K562 (cell line): ENCODE data around the gene AKR1A1. TPM values are rescaled to one million over a fixed set of nuclear protein-coding genes. Genes with fewer than 3 reads are reported as not detected.

Source experiments
- ATAC-seq: fragments of 200-7000 bp; cut with Tn5 transposase; 3 replicates; pipeline ENCODE4 v1.9.1; 2020; ENCODE audit warnings: moderate library complexity
- BruUV-seq: library from RNA; stranded (reverse); fragments of 400-500 nt; replicated peaks from 2 replicates; lab custom pipeline; 2021; lab: Mats Ljungman, UMichigan
- CTCF ChIA-PET: fragments of 300-600 bp; formaldehyde crosslinking; extraction: SDS; loops from one replicate; lab custom pipeline; 2021; ENCODE audit warnings: low intra/inter-chr PET ratio; lab: Yijun Ruan, JAX
- POLR2A ChIA-PET: fragments of 300-600, 350-650 bp; sonication (Branson Sonifier 250); formaldehyde crosslinking; extraction: SDS; loops from one replicate; lab custom pipeline; 2021; ENCODE audit warnings: antibody characterized with exemption, inconsistent platforms; lab: Yijun Ruan, JAX
- DNase-seq, 4 experiments: peaks; one replicate each; pipeline versions ENCODE4 v3.0.0 to v3.0.0-alpha.2; 2011 to 2018; ENCODE audit warnings: low spot score in 3 of 4, mixed read lengths in 3 of 4; ENCODE audit errors: extremely low read depth in 1 of 4
- FAIRE-seq: peaks from 2 replicates; lab custom pipeline; 2011; peaks lifted over from hg19 to GRCh38; lab: Jason Lieb, UNC
- H2AFZ ChIP-seq: 2 replicates; pipeline ENCODE4 v1.6.0; 2011; ENCODE audit warnings: low read depth, low read length, control low read depth, inconsistent platforms
- H3K27ac ChIP-seq: fragments of 200-600 bp; 3 replicates; pipeline ENCODE4 v1.8.0; 2011; ENCODE audit warnings: low read depth, mild to moderate bottlenecking, control low read depth, inconsistent platforms, low read length, moderate library complexity, mixed read lengths; ENCODE audit errors: extremely low read depth
- H3K27me3 ChIP-seq, 2 experiments: fragments of 300-600 bp in 1 of 2; 2 replicates in 1 of 2; 3 replicates in 1 of 2; pipeline versions ENCODE4 v1.6.0 to v1.8.0; 2011; ENCODE audit warnings: inconsistent platforms in 2 of 2, low read length in 2 of 2, mild to moderate bottlenecking in 1 of 2, mixed read lengths in 1 of 2, moderate library complexity in 1 of 2; ENCODE audit not compliant: control insufficient read depth in 2 of 2, insufficient read depth in 2 of 2
- H3K36me3 ChIP-seq: fragments of 300-600 bp; 3 replicates; pipeline ENCODE4 v1.8.0; 2011; ENCODE audit warnings: mild to moderate bottlenecking, low read length, inconsistent platforms; ENCODE audit not compliant: control insufficient read depth, insufficient read depth
- H3K4me1 ChIP-seq, 2 experiments: fragments of 200-600 bp in 1 of 2; replicated peaks in 1 of 2; 2 replicates in 1 of 2; 3 replicates in 1 of 2; pipeline versions ENCODE4 v1.5.1 to v1.8.0; 2011; ENCODE audit warnings: inconsistent platforms in 2 of 2, low read length in 2 of 2, mild to moderate bottlenecking in 1 of 2, mixed read lengths in 1 of 2, moderate library complexity in 1 of 2; ENCODE audit not compliant: control insufficient read depth in 2 of 2, insufficient read depth in 2 of 2
- H3K4me2 ChIP-seq: 2 replicates; pipeline ENCODE4 v1.6.1; 2011; ENCODE audit warnings: low read length, control low read depth, inconsistent platforms, mixed read lengths; ENCODE audit not compliant: insufficient read depth
- H3K4me3 ChIP-seq: fragments of 200-600 bp; sonication (generic), shearing (Covaris generic); 2 replicates; pipeline ENCODE4 v1.5.1; 2016; ENCODE audit warnings: control low read depth, inconsistent platforms
- H3K79me2 ChIP-seq: fragments of 200-600 bp; 3 replicates; pipeline ENCODE4 v1.8.0; 2011; ENCODE audit warnings: low read length, inconsistent platforms; ENCODE audit not compliant: control insufficient read depth, insufficient read depth
- H3K9ac ChIP-seq, 2 experiments: 2 replicates each; pipeline versions ENCODE4 v1.6.0 to v1.6.1; 2011; ENCODE audit warnings: low read depth in 2 of 2, low read length in 2 of 2, control low read depth in 1 of 2, inconsistent platforms in 1 of 2, mild to moderate bottlenecking in 1 of 2, mixed read lengths in 1 of 2; ENCODE audit not compliant: insufficient read depth in 1 of 2
- H3K9me1 ChIP-seq: one replicate; pipeline ENCODE4 v1.6.0; 2011; ENCODE audit warnings: inconsistent platforms, mild to moderate bottlenecking, low read length, moderate library complexity; ENCODE audit not compliant: control insufficient read depth, insufficient read depth
- H3K9me3 ChIP-seq: replicated peaks from 2 replicates; pipeline ENCODE4 v1.5.1; 2011; ENCODE audit warnings: low read depth, low read length, inconsistent platforms; ENCODE audit not compliant: control insufficient read depth, insufficient read depth
- H4K20me1 ChIP-seq: replicated peaks from 2 replicates; pipeline ENCODE4 v1.6.1; 2011; ENCODE audit warnings: low read length, inconsistent platforms, mixed read lengths; ENCODE audit not compliant: control insufficient read depth, insufficient read depth
- CHD4 ChIP-seq: fragments of 200-600 bp; sonication (generic); IDR thresholded peaks from 3 replicates; pipeline ENCODE4 v1.6.1; 2012; ENCODE audit warnings: low read depth, mild to moderate bottlenecking, mixed read lengths, low read length, inconsistent platforms; ENCODE audit not compliant: insufficient read depth, insufficient replicate concordance, poor library complexity, severe bottlenecking
- ETV6 ChIP-seq, 3 experiments: fragments of 150-350 bp in 1 of 3; sonication (generic) in 1 of 3; formaldehyde crosslinking in 1 of 3; IDR thresholded peaks; 2 replicates each; pipeline versions ENCODE4 v1.6.1 to v1.8.0; 2014 to 2022; ENCODE audit warnings: borderline replicate concordance in 2 of 3, low read depth in 2 of 3, antibody characterized with exemption in 1 of 3, low read length in 1 of 3, mild to moderate bottlenecking in 1 of 3, missing genetic modification reagents in 1 of 3
- HMG20A ChIP-seq: fragments of 450-650 bp; formaldehyde crosslinking; conservative IDR thresholded peaks from 2 replicates; pipeline ENCODE4 v1.4.0; 2020; ENCODE audit warnings: mild to moderate bottlenecking, mixed read lengths
- HNRNPL ChIP-seq: fragments of 200-400 bp; formaldehyde crosslinking; IDR thresholded peaks from 2 replicates; pipeline ENCODE4 v1.6.1; 2017; ENCODE audit warnings: low read depth, mild to moderate bottlenecking, low read length
- KAT7 ChIP-seq: sonication (generic); formaldehyde crosslinking; IDR thresholded peaks from 2 replicates; pipeline ENCODE4 v1.8.0; 2022; ENCODE audit warnings: missing genetic modification reagents, mild to moderate bottlenecking, borderline replicate concordance
- MYNN ChIP-seq, 2 experiments: sonication (generic); formaldehyde crosslinking in 1 of 2; IDR thresholded peaks; 2 replicates each; pipeline versions ENCODE4 v1.5.0 to v1.6.1; 2016 to 2020; ENCODE audit warnings: antibody characterized with exemption in 1 of 2, missing genetic modification reagents in 1 of 2
- PHB2 ChIP-seq: fragments of 450-650 bp; IDR thresholded peaks from 2 replicates; pipeline ENCODE4 v1.6.1; 2017; ENCODE audit warnings: low read depth
- POLR3A ChIP-seq: IDR thresholded peaks from 2 replicates; pipeline ENCODE4 v1.6.1; 2011; ENCODE audit warnings: borderline replicate concordance, mild to moderate bottlenecking, moderate library complexity; ENCODE audit not compliant: insufficient read length, insufficient read depth; ENCODE audit errors: extremely low read depth
- PRPF4 ChIP-seq: fragments of 200-400 bp; formaldehyde crosslinking; IDR thresholded peaks from one replicate; pipeline ENCODE4 v1.6.1; 2017; ENCODE audit warnings: low read length, low read depth, mild to moderate bottlenecking; ENCODE audit not compliant: insufficient read depth, poor library complexity, severe bottlenecking
- SLC30A9 ChIP-seq: fragments of 250-450 bp; sonication (Bioruptor Pico); IDR thresholded peaks from 2 replicates; pipeline ENCODE4 v1.8.0; 2022; ENCODE audit warnings: mild to moderate bottlenecking, moderate library complexity
- TARDBP ChIP-seq: fragments of 450-650 bp; IDR thresholded peaks from 2 replicates; pipeline ENCODE4 v1.6.1; 2016
- U2AF1 ChIP-seq: fragments of 200-400 bp; formaldehyde crosslinking; optimal IDR thresholded peaks from 2 replicates; pipeline ENCODE3; 2017; ENCODE audit warnings: mild to moderate bottlenecking, low read depth, low read length, moderate library complexity
- ZC3H4 ChIP-seq: sonication (generic); formaldehyde crosslinking; IDR thresholded peaks from 2 replicates; pipeline ENCODE4 v1.9.0; 2021; ENCODE audit warnings: missing genetic modification reagents, borderline replicate concordance
- ZNF239 ChIP-seq: fragments of 250-450 bp; sonication (Bioruptor Pico); IDR thresholded peaks from 2 replicates; pipeline ENCODE4 v1.4.0; 2020; ENCODE audit warnings: mild to moderate bottlenecking
- ZNF280A ChIP-seq: fragments of 450-650 bp; IDR thresholded peaks from 2 replicates; pipeline ENCODE4 v1.6.1; 2018; ENCODE audit warnings: mild to moderate bottlenecking, low read depth; ENCODE audit not compliant: partially characterized antibody
- ZNF764 ChIP-seq: fragments of 250-450 bp; sonication (Bioruptor Pico); IDR thresholded peaks from 2 replicates; pipeline ENCODE4 v1.4.0; 2020; ENCODE audit warnings: low read depth, mild to moderate bottlenecking, moderate library complexity
- WGBS: fragments of 100-300 bp; shearing (Covaris generic); methylation state at CpG from one replicate; pipeline ENCODE4 v1.1.6; 2016; ENCODE audit warnings: low coverage, mixed read lengths; ENCODE audit not compliant: insufficient coverage; ENCODE audit errors: missing lambda C conversion rate; 5-methylcytosine and 5-hydroxymethylcytosine counted together
- in situ Hi-C: fragments of 300-500 bp; cut with MboI; formaldehyde crosslinking; loops from 4 replicates; pipeline ENCODE4 v1.15.0; 2018; ENCODE audit warnings: inconsistent platforms, mixed read lengths
- intact Hi-C: fragments of 100-400 bp; cut with micrococcal nuclease; formaldehyde crosslinking; loops from 2 replicates; pipeline ENCODE4 v1.14.2; 2022
- polyA plus RNA-seq, 8 experiments: library from polyadenylated mRNA; depleted of rRNA in 4 of 8; stranded (reverse) in 5 of 8; unstranded in 3 of 8; fragments of >200 nt; fragmentation: Nextera tagmentation in 2 of 8; fragmentation: Illumina TruSeq in 1 of 8; extraction: Ambion mirVana in 2 of 8; extraction: Trizol in 1 of 8; gene quantifications; 2 replicates each; pipeline versions ENCODE4 v1.2.1 to v1.2.3, GENCODE V29; 2011 to 2014; ENCODE audit warnings: inconsistent platforms in 1 of 8, missing spikeins in 1 of 8
- total RNA-seq, 7 experiments: library from RNA; depleted of rRNA in 6 of 7; stranded (reverse); fragments of >200 nt in 6 of 7; fragmentation: Illumina TruSeq in 2 of 7; extraction: Trizol in 2 of 7; gene quantifications; 2 replicates each; pipeline versions ENCODE4 v1.2.1 to v1.2.3, GENCODE V29; 2011 to 2021; ENCODE audit warnings: low replicate concordance in 1 of 7

AKR1A1 gene
- total and polyA plus RNA-seq, 9 of the 15 experiments (the other 6 are each of a cell fraction or from before 2014, with no cell fraction given) = 68.6 to 211 (median 132) TPM

GRCh38 chr1:45510972-45511527, 39.6 kb upstream of the AKR1A1 start:
- in situ Hi-C loops = loop anchor here (5.0 kb wide), 1 partner anchor 56 kb away; no protein-coding TSS in a partner anchor
- Histone ChIP-seq H3K36me3 (peaks cover 90% of the 10 kb centered on the region), H3K27me3 (no peaks in the 10 kb centered on the region), H3K27ac (no peak overlapping the region), H4K20me1 (no peaks in the 10 kb centered on the region), H3K9me1 (no peaks in the 10 kb centered on the region), H3K4me1 (no peaks in the 10 kb centered on the region; a peak in 1 of 5 replicates), H3K4me2 (no peak overlapping the region), H2AFZ (no peak overlapping the region), H3K9me3 (no peaks in the 10 kb centered on the region), H3K4me3 (no peak overlapping the region), H3K9ac (no peak overlapping the region), H3K79me2 (peaks cover 15% of the 10 kb centered on the region; the same call in 2 of the 3 replicates)
- ATAC-seq (no peak), DNase-seq (no peak), FAIRE-seq (no peak)
- TF ChIP-seq HNRNPL (no peak), U2AF1 (no peak), ZC3H4 (CRISPR knock-in tag) (no peak), CHD4 (no peak), TARDBP (no peak), ETV6 (IDR thresholded peaks at IDR 0.05; ENCODE audit: borderline replicate concordance in 1 of 2, low read depth in 2 of 2, low read length in 1 of 2) (no peak), ETV6 (CRISPR knock-in tag; IDR thresholded peaks at IDR 0.05; ENCODE audit: borderline replicate concordance) (no peak), HMG20A (CRISPR knock-in tag) (no peak), PHB2 (no peak), ZNF239 (no peak), MYNN (IDR thresholded peaks at IDR 0.05) (no peak), MYNN (CRISPR knock-in tag; IDR thresholded peaks at IDR 0.05) (no peak), ZNF764 (CRISPR knock-in tag) (no peak), ZNF280A (no peak), POLR3A (no peak), PRPF4 (no peak), SLC30A9 (no peak), KAT7 (CRISPR knock-in tag) (no peak)
- POLR2A ChIA-PET = interaction anchor here (0.7 to 5.6 kb wide), 11 partner anchors 8 to 403 kb away, joined by 3 to 104 read pairs (median 9); partner anchors contain the start of genes AKR1A1, CCDC163, MMACHC and NASP
- CTCF ChIA-PET = interaction anchor here (0.7 to 2.6 kb wide), 2 partner anchors 59 to 1822 kb away, joined by 3 to 21 read pairs; partner anchors contain the start of gene CMPK1
- BruUV-seq = no TSS peak
- WGBS = 93% methylated on average over 4 of the region's 4 CpGs
- intact Hi-C loops = loop anchor here (5.0 kb wide), 1 partner anchor 371 kb away; no protein-coding TSS in a partner anchor
